ENCODE measurements around the gene MAPK7. TPM values are rescaled to one million over a fixed set of nuclear protein-coding genes. Genes with fewer than 3 reads are reported as not detected.

Gene MAPK7
- total and polyA plus RNA-seq, 2 of the 8 experiments (the other 6 are each of a cell fraction or from before 2014, with no cell fraction given): 15.2 to 28.1 TPM

DNA sequence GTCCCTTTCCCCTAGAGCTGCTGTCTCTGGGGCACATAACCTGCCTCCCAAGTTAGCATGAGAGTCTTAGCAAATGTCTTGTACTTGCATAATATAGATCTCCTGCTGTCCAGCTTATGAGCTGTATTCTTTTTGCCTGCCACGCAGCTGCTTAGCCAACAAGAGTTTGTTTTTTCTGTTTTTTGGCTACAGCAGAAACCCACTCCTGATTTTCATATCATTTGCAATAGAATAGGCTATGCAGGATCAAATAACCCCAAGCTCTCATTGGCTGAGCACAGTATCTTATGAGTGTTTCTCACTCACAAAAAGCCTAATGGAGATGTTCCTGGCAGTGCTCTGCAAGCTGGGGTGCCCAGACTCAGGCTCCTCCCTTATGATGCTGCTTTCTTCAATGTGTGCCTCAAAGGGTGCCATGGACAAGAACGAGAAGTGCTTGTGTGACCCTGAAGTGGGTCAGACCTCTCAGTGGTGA, 38.9 kb upstream of the MAPK7 start:
- no peak for FAIRE-seq
- DNase-seq (ENCODE audit: low read depth in 1 of 2, low spot score in 2 of 2): no peak
- no peak for TF ChIP-seq RBBP5 (IDR thresholded peaks at IDR 0.05; ENCODE audit: borderline replicate concordance, low read depth, low read length)
- no peak for TF ChIP-seq CBX8 (IDR thresholded peaks at IDR 0.05; ENCODE audit: borderline replicate concordance, low read depth, low read length)
- no peak for TF ChIP-seq YY1 (IDR thresholded peaks at IDR 0.05; ENCODE audit: low read depth, low read length)
- TF ChIP-seq PHF8 (conservative IDR thresholded peaks at IDR 0.05; ENCODE audit: low read depth, low read length): no peak
- no peak for TF ChIP-seq BCL11A (IDR thresholded peaks at IDR 0.05; ENCODE audit: low read depth in 2 of 2, low read length in 2 of 2)
- TF ChIP-seq, protein P1, sequence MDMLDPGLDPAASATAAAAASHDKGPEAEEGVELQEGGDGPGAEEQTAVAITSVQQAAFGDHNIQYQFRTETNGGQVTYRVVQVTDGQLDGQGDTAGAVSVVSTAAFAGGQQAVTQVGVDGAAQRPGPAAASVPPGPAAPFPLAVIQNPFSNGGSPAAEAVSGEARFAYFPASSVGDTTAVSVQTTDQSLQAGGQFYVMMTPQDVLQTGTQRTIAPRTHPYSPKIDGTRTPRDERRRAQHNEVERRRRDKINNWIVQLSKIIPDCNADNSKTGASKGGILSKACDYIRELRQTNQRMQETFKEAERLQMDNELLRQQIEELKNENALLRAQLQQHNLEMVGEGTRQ (IDR thresholded peaks at IDR 0.05; ENCODE audit: low read length): no peak
- no peak for TF ChIP-seq POU5F1 (IDR thresholded peaks at IDR 0.05; ENCODE audit: low read depth, low read length)
- no peak for TF ChIP-seq SP1 (IDR thresholded peaks at IDR 0.05; ENCODE audit: low read depth, low read length)
- TF ChIP-seq RNF2 (IDR thresholded peaks at IDR 0.05; ENCODE audit: borderline replicate concordance, low read depth, low read length, missing control alignments, poor library complexity, severe bottlenecking): no peak

More for the DNA sequence above, 38.9 kb upstream of the MAPK7 start:
- Histone ChIP-seq H2BK120ac (replicated peaks; ENCODE audit: low read depth, low read length) (no peak overlapping the region), H3K27ac (ENCODE audit: low read depth, low read length) (no peak overlapping the region), H4K20me1 (replicated peaks in 1 of 2; ENCODE audit: control insufficient read depth in 1 of 2, insufficient read depth in 2 of 2, low read length in 2 of 2) (peaks cover 0 to 6% of the 10 kb centered on the region in 2 experiments), H3K23ac (ENCODE audit: insufficient read length) (no peak overlapping the region), H3K79me1 (ENCODE audit: low read depth, low read length) (no peaks in the 10 kb centered on the region), H3K14ac (ENCODE audit: insufficient read length) (no peak overlapping the region), H4K5ac (ENCODE audit: insufficient read length, low read depth, low read length) (no peak overlapping the region), H3K79me2 (ENCODE audit: control insufficient read depth in 1 of 2, insufficient read depth in 2 of 2, low read length in 2 of 2) (no peaks in the 10 kb centered on the region), H3K23me2 (ENCODE audit: low read depth, low read length) (no peaks in the 10 kb centered on the region), H2BK5ac (ENCODE audit: low read depth, low read length) (no peak overlapping the region), H3K4me3 (ENCODE audit: extremely low read depth in 1 of 4, insufficient read depth in 2 of 4, low read depth in 3 of 4, low read length in 4 of 4) (no peak overlapping the region), H2AK5ac (ENCODE audit: low read depth, low read length) (no peak overlapping the region), H2AFZ (ENCODE audit: low read length) (no peak overlapping the region), H4K91ac (replicated peaks; ENCODE audit: insufficient read length, low read length) (no peak overlapping the region), H2BK20ac (ENCODE audit: low read length) (no peak overlapping the region; the same call in 1 of the 2 replicates), H3K4me1 (replicated peaks in 1 of 4; ENCODE audit: control insufficient read depth in 3 of 4, insufficient read depth in 4 of 4, low read length in 3 of 4) (peaks cover 4 to 25% (median 15%) of the 10 kb centered on the region in 4 experiments), H3K56ac (replicated peaks; ENCODE audit: insufficient read length, low read depth, low read length) (no peak overlapping the region), H3K9me3 (ENCODE audit: insufficient read depth in 2 of 2, low read depth in 1 of 2, low read length in 1 of 2) (no peaks in the 10 kb centered on the region), H3K27me3 (replicated peaks in 1 of 4; ENCODE audit: control insufficient read depth in 3 of 4, extremely low read depth in 1 of 4, insufficient read depth in 3 of 4, low read length in 3 of 4) (no peaks in the 10 kb centered on the region), H2BK12ac (ENCODE audit: low read depth, low read length) (no peak overlapping the region), H3K9ac (replicated peaks in 1 of 4; ENCODE audit: extremely low read depth in 1 of 4, low read depth in 3 of 4, low read length in 3 of 4) (no peak overlapping the region), H2BK15ac (ENCODE audit: low read length) (no peak overlapping the region), H3K4me2 (ENCODE audit: insufficient read depth in 1 of 2, low read depth in 2 of 2, low read length in 2 of 2) (peak overlapping the region; percentile 9 to 25; a peak in 2 of 4 replicates), H3K36me3 (ENCODE audit: control insufficient read depth in 2 of 4, insufficient read depth in 4 of 4, low read length in 3 of 4) (no peaks in the 10 kb centered on the region), H3K18ac (ENCODE audit: extremely low read depth, low read length) (no peak overlapping the region), H3K4ac (replicated peaks; ENCODE audit: insufficient read length, low read depth, low read length) (no peak overlapping the region), H4K8ac (ENCODE audit: extremely low read depth, insufficient read depth, low read length) (no peak overlapping the region)
- ChIA-PET CTCF (ENCODE audit: partially characterized antibody) (interaction anchor here (0.6 to 9.8 kb wide), 10 partner anchors 11 to 375 kb away, joined by 3 to 70 read pairs (median 4); no protein-coding TSS in a partner anchor), POLR2A (ENCODE audit: partially characterized antibody) (interaction anchor here (0.7 to 1.5 kb wide), 7 partner anchors 10 to 71 kb away, joined by 3 to 5 read pairs (median 3); partner anchors contain the start of gene MAPK7)
- 48% methylated on average over 2 of the region's 2 CpGs; no CpG with 5 or more reads in 1 of the 2 experiments for WGBS, 2 experiments (ENCODE audit: extremely low coverage in 1 of 2, insufficient coverage in 1 of 2, insufficient read length in 1 of 2, insufficient replicate concordance in 2 of 2, low coverage in 1 of 2, low lambda C conversion rate in 2 of 2, missing lambda C conversion rate in 1 of 2)

Measured in H1 (cell line).